ENCODE data around the gene TSC22D2.
A peak's percentile ranks its signal among the peaks of the same experiment; 100 is the strongest.

TSC22D2 gene

DNA sequence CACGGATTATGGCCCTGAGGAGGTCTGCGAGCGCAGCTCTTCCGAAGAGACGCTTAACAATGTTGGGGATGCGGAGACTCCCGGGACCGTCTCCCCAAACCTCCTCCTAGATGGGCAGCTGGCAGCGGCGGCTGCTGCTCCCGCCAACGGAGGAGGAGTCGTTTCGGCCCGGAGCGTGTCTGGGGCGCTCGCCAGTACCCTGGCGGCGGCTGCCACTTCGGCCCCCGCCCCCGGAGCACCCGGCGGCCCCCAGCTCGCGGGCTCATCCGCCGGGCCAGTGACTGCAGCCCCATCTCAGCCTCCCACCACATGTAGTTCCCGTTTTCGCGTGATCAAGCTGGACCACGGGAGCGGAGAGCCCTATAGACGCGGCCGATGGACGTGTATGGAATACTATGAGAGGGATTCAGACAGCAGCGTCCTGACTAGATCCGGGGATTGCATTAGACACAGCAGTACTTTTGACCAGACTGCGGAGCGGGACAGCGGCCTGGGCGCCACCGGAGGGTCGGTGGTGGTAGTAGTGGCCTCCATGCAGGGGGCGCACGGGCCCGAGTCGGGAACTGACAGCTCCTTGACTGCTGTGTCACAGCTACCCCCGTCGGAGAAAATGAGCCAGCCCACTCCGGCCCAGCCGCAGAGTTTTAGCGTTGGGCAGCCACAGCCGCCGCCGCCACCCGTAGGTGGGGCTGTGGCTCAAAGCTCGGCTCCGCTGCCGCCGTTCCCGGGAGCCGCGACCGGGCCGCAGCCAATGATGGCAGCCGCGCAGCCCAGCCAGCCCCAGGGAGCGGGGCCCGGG lies 1.6 kb downstream of the TSC22D2 start:
- peak; percentile 44 for ATAC-seq

DNA sequence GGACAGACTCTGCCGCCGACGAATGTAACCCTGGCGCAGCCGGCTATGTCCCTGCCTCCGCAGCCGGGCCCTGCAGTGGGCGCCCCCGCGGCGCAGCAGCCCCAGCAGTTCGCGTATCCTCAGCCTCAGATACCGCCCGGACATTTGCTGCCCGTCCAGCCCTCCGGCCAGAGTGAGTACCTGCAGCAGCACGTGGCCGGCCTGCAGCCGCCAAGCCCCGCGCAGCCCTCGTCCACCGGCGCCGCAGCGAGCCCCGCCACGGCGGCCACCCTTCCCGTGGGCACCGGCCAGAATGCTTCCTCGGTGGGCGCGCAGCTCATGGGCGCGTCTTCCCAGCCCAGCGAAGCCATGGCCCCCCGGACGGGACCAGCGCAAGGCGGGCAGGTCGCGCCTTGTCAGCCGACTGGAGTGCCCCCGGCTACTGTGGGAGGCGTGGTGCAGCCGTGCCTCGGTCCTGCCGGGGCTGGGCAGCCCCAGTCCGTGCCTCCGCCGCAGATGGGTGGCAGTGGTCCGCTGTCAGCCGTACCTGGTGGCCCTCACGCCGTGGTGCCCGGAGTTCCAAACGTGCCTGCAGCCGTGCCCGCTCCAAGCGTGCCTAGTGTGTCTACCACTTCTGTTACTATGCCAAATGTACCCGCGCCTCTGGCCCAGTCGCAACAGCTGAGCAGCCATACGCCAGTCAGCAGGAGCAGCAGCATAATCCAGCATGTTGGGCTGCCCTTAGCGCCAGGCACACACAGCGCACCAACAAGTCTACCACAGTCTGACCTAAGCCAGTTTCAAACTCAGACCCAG lies 2.4 kb downstream of the TSC22D2 start:
- TF ChIP-seq, protein P1, sequence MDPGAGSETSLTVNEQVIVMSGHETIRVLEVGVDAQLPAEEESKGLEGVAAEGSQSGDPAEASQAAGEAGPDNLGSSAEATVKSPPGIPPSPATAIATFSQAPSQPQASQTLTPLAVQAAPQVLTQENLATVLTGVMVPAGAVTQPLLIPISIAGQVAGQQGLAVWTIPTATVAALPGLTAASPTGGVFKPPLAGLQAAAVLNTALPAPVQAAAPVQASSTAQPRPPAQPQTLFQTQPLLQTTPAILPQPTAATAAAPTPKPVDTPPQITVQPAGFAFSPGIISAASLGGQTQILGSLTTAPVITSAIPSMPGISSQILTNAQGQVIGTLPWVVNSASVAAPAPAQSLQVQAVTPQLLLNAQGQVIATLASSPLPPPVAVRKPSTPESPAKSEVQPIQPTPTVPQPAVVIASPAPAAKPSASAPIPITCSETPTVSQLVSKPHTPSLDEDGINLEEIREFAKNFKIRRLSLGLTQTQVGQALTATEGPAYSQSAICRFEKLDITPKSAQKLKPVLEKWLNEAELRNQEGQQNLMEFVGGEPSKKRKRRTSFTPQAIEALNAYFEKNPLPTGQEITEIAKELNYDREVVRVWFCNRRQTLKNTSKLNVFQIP (CRISPR knock-in tag; IDR thresholded peaks at IDR 0.05; ENCODE audit: borderline replicate concordance, low read depth) = no peak
- no peak for TF ChIP-seq CSDC2 (CRISPR knock-in tag; IDR thresholded peaks at IDR 0.05)
- TF ChIP-seq RARB (CRISPR knock-in tag; IDR thresholded peaks at IDR 0.05) = no peak
- TF ChIP-seq PPARA (CRISPR knock-in tag; IDR thresholded peaks at IDR 0.05; ENCODE audit: borderline replicate concordance) = no peak
- TF ChIP-seq TOX (CRISPR knock-in tag; IDR thresholded peaks at IDR 0.05; ENCODE audit: borderline replicate concordance) = no peak
- TF ChIP-seq, protein P2, sequence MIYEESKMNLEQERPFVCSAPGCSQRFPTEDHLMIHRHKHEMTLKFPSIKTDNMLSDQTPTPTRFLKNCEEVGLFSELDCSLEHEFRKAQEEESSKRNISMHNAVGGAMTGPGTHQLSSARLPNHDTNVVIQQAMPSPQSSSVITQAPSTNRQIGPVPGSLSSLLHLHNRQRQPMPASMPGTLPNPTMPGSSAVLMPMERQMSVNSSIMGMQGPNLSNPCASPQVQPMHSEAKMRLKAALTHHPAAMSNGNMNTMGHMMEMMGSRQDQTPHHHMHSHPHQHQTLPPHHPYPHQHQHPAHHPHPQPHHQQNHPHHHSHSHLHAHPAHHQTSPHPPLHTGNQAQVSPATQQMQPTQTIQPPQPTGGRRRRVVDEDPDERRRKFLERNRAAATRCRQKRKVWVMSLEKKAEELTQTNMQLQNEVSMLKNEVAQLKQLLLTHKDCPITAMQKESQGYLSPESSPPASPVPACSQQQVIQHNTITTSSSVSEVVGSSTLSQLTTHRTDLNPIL (CRISPR knock-in tag; IDR thresholded peaks at IDR 0.05; ENCODE audit: low read depth) = no peak
- no peak for TF ChIP-seq ISL1 (CRISPR knock-in tag; IDR thresholded peaks at IDR 0.05)
- TF ChIP-seq ZC3H10 (CRISPR knock-in tag; IDR thresholded peaks at IDR 0.05) = no peak
- peak; percentile 10 for ATAC-seq

More for the DNA sequence above, 1.6 kb downstream of the TSC22D2 start:
- TF ChIP-seq SNAI2 (CRISPR knock-in tag; IDR thresholded peaks at IDR 0.05) (no peak), ISL1 (CRISPR knock-in tag; IDR thresholded peaks at IDR 0.05) (no peak), PPARA (CRISPR knock-in tag; IDR thresholded peaks at IDR 0.05; ENCODE audit: borderline replicate concordance) (no peak), CSDC2 (CRISPR knock-in tag; IDR thresholded peaks at IDR 0.05) (no peak), ZNF565 (CRISPR knock-in tag; conservative IDR thresholded peaks at IDR 0.05; ENCODE audit: low read depth) (no peak), TOX (CRISPR knock-in tag; IDR thresholded peaks at IDR 0.05; ENCODE audit: borderline replicate concordance) (no peak), ESRRG (CRISPR knock-in tag; IDR thresholded peaks at IDR 0.05) (no peak), ZFP3 (CRISPR knock-in tag; IDR thresholded peaks at IDR 0.05) (no peak), ZNF8 (CRISPR knock-in tag; IDR thresholded peaks at IDR 0.05) (no peak)
- TF ChIP-seq, protein P3, sequence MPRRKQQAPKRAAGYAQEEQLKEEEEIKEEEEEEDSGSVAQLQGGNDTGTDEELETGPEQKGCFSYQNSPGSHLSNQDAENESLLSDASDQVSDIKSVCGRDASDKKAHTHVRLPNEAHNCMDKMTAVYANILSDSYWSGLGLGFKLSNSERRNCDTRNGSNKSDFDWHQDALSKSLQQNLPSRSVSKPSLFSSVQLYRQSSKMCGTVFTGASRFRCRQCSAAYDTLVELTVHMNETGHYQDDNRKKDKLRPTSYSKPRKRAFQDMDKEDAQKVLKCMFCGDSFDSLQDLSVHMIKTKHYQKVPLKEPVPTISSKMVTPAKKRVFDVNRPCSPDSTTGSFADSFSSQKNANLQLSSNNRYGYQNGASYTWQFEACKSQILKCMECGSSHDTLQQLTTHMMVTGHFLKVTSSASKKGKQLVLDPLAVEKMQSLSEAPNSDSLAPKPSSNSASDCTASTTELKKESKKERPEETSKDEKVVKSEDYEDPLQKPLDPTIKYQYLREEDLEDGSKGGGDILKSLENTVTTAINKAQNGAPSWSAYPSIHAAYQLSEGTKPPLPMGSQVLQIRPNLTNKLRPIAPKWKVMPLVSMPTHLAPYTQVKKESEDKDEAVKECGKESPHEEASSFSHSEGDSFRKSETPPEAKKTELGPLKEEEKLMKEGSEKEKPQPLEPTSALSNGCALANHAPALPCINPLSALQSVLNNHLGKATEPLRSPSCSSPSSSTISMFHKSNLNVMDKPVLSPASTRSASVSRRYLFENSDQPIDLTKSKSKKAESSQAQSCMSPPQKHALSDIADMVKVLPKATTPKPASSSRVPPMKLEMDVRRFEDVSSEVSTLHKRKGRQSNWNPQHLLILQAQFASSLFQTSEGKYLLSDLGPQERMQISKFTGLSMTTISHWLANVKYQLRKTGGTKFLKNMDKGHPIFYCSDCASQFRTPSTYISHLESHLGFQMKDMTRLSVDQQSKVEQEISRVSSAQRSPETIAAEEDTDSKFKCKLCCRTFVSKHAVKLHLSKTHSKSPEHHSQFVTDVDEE (CRISPR knock-in tag; IDR thresholded peaks at IDR 0.05) = no peak

DNA sequence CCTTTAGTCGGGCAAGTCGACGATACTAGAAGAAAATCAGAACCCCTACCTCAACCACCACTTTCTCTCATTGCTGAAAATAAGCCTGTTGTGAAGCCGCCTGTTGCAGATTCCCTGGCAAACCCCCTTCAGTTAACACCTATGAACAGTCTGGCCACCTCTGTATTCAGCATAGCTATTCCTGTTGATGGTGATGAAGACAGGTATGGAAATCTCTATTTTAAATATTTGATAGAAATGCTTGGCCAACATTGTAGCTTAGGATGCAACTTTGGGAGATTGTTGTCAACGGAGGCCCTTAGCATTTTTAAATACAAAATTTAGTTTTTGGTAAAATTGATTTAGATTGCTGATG lies 3.0 kb downstream of the TSC22D2 start:
- no peak for TF ChIP-seq ZFP3 (CRISPR knock-in tag; IDR thresholded peaks at IDR 0.05)
- no peak for TF ChIP-seq RARB (CRISPR knock-in tag; IDR thresholded peaks at IDR 0.05)
- TF ChIP-seq ARNTL (CRISPR knock-in tag; IDR thresholded peaks at IDR 0.05; ENCODE audit: borderline replicate concordance, low read depth) = no peak
- ATAC-seq = no peak

DNA sequence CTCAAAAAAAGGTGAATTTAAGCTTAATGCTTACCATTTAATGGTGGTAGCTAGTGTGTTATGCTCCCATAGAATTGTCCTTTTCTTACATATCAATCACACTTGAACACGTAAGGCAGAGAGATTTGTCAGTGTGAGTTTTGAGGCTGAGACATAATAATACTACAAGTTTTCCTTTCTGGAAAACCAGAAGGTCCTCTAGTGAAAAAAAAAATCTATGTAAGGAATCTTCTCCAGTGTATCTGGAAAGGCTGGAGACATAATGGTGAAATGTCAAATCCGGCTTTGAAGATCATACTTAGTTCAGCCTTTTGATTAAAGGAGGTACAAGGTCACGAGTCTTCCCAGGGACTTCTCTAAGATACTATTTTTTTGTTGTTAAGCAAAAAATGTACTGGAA lies 3.4 kb downstream of the TSC22D2 start:
- ATAC-seq = no peak
- no peak for TF ChIP-seq ZFP30 (CRISPR knock-in tag; IDR thresholded peaks at IDR 0.05)
- TF ChIP-seq BACH2 (CRISPR knock-in tag; IDR thresholded peaks at IDR 0.05; ENCODE audit: borderline replicate concordance) = no peak
- TF ChIP-seq TOX (CRISPR knock-in tag; IDR thresholded peaks at IDR 0.05; ENCODE audit: borderline replicate concordance) = no peak
- TF ChIP-seq, protein P3 (CRISPR knock-in tag; IDR thresholded peaks at IDR 0.05) = no peak
- TF ChIP-seq, protein P1 (CRISPR knock-in tag; IDR thresholded peaks at IDR 0.05; ENCODE audit: borderline replicate concordance, low read depth) = no peak
- no peak for TF ChIP-seq OSR1 (CRISPR knock-in tag; IDR thresholded peaks at IDR 0.05)
- no peak for TF ChIP-seq ZNF8 (CRISPR knock-in tag; IDR thresholded peaks at IDR 0.05)
- TF ChIP-seq, protein P4, sequence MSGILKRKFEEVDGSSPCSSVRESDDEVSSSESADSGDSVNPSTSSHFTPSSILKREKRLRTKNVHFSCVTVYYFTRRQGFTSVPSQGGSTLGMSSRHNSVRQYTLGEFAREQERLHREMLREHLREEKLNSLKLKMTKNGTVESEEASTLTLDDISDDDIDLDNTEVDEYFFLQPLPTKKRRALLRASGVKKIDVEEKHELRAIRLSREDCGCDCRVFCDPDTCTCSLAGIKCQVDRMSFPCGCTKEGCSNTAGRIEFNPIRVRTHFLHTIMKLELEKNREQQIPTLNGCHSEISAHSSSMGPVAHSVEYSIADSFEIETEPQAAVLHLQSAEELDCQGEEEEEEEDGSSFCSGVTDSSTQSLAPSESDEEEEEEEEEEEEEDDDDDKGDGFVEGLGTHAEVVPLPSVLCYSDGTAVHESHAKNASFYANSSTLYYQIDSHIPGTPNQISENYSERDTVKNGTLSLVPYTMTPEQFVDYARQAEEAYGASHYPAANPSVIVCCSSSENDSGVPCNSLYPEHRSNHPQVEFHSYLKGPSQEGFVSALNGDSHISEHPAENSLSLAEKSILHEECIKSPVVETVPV (CRISPR knock-in tag; IDR thresholded peaks at IDR 0.05) = no peak
- no peak for TF ChIP-seq RARB (CRISPR knock-in tag; IDR thresholded peaks at IDR 0.05)
